WTC11 (cell line): ENCODE data around the gene CORO2B. TPM values are rescaled to one million over a fixed set of nuclear protein-coding genes. Genes with fewer than 3 reads are reported as not detected.

Source experiments
- ATAC-seq: fragments of 200-7000 bp; cut with Tn5 transposase; 2 replicates; pipeline ENCODE4 v1.10.0; 2021; ENCODE audit warnings: mild to moderate bottlenecking, moderate library complexity
- CTCF ChIA-PET: fragments of 300-600 bp; sonication (Branson Sonifier 250); formaldehyde crosslinking; loops from one replicate; lab custom pipeline; 2021; ENCODE audit warnings: antibody characterized with exemption; lab: Charles Lee
- POLR2A ChIA-PET: fragments of 350-600 bp; sonication (Branson Sonifier 250); formaldehyde crosslinking; loops from one replicate; lab custom pipeline; 2021; ENCODE audit warnings: antibody characterized with exemption; lab: Charles Lee
- DNase-seq: peaks from one replicate; pipeline ENCODE4 v3.0.0; 2021; ENCODE audit warnings: low spot score
- H3K27ac Mint-ChIP-seq: 2 replicates; pipeline ENCODE4 v1.8.0; 2021; ENCODE audit warnings: mixed read lengths
- H3K27me3 Mint-ChIP-seq: 2 replicates; pipeline ENCODE4 v1.8.0; 2021; ENCODE audit warnings: low read depth, mild to moderate bottlenecking, moderate library complexity, mixed read lengths
- H3K36me3 Mint-ChIP-seq: 2 replicates; pipeline ENCODE4 v1.8.0; 2021; ENCODE audit warnings: mixed read lengths
- H3K4me1 Mint-ChIP-seq: 2 replicates; pipeline ENCODE4 v1.8.0; 2022; ENCODE audit warnings: mixed read lengths
- H3K4me3 Mint-ChIP-seq: 2 replicates; pipeline ENCODE4 v1.8.0; 2021; ENCODE audit warnings: mild to moderate bottlenecking, moderate library complexity, mixed read lengths
- H3K9me3 Mint-ChIP-seq: 2 replicates; pipeline ENCODE4 v1.8.0; 2021; ENCODE audit warnings: mixed read lengths
- CBFB ChIP-seq: sonication (generic); formaldehyde crosslinking; IDR thresholded peaks from 2 replicates; pipeline ENCODE4 v1.8.1; 2022; ENCODE audit warnings: mild to moderate bottlenecking, low read depth, missing genetic modification reagents
- CREM ChIP-seq: sonication (generic); formaldehyde crosslinking; IDR thresholded peaks from 2 replicates; pipeline ENCODE4 v1.8.1; 2022; ENCODE audit warnings: mild to moderate bottlenecking, missing genetic modification reagents, moderate library complexity
- CTCF ChIP-seq: fragments of 200-600 bp; IDR thresholded peaks from 2 replicates; pipeline ENCODE4 v1.8.0; 2022; ENCODE audit warnings: antibody characterized with exemption
- E2F4 ChIP-seq: sonication (generic); formaldehyde crosslinking; IDR thresholded peaks from 2 replicates; pipeline ENCODE4 v1.8.1; 2022; ENCODE audit warnings: low read depth, mild to moderate bottlenecking, moderate library complexity, missing genetic modification reagents, borderline replicate concordance
- FOXP1 ChIP-seq: sonication (generic); formaldehyde crosslinking; IDR thresholded peaks from 2 replicates; pipeline ENCODE4 v1.8.0; 2022; ENCODE audit warnings: missing genetic modification reagents, mild to moderate bottlenecking, moderate library complexity, borderline replicate concordance
- GTF2I ChIP-seq: fragments of 250-450 bp; sonication (Bioruptor Pico); conservative IDR thresholded peaks from 2 replicates; pipeline ENCODE4 v1.4.0; 2021; ENCODE audit warnings: mild to moderate bottlenecking
- JUN ChIP-seq: sonication (generic); formaldehyde crosslinking; IDR thresholded peaks from 2 replicates; pipeline ENCODE4 v1.8.0; 2023; ENCODE audit warnings: mild to moderate bottlenecking, missing genetic modification reagents
- NFATC4 ChIP-seq: fragments of 250-450 bp; sonication (Bioruptor Pico); IDR thresholded peaks from 2 replicates; pipeline ENCODE4 v1.9.0; 2021; ENCODE audit warnings: mild to moderate bottlenecking
- NR1H2 ChIP-seq: sonication (generic); formaldehyde crosslinking; IDR thresholded peaks from 2 replicates; pipeline ENCODE4 v1.9.0; 2021; ENCODE audit warnings: mild to moderate bottlenecking, moderate library complexity, missing genetic modification reagents
- PRDM15 ChIP-seq: sonication (generic); formaldehyde crosslinking; IDR thresholded peaks from 2 replicates; pipeline ENCODE4 v1.8.0; 2022; ENCODE audit warnings: missing genetic modification reagents
- SMAD3 ChIP-seq: sonication (generic); formaldehyde crosslinking; IDR thresholded peaks from 2 replicates; pipeline ENCODE4 v1.8.0; 2022; ENCODE audit warnings: missing genetic modification reagents, mild to moderate bottlenecking, borderline replicate concordance
- SP1 ChIP-seq: sonication (generic); formaldehyde crosslinking; conservative IDR thresholded peaks from 2 replicates; pipeline ENCODE4 v1.8.1; 2022; ENCODE audit warnings: missing genetic modification reagents
- ZBTB21 ChIP-seq: sonication (generic); formaldehyde crosslinking; IDR thresholded peaks from 2 replicates; pipeline ENCODE4 v1.8.1; 2023; ENCODE audit warnings: mild to moderate bottlenecking, missing genetic modification reagents, borderline replicate concordance
- ZNF396 ChIP-seq: fragments of 250-450 bp; sonication (Bioruptor Pico); IDR thresholded peaks from 2 replicates; pipeline ENCODE4 v1.8.0; 2021; ENCODE audit warnings: mild to moderate bottlenecking, moderate library complexity, borderline replicate concordance
- ZNF532 ChIP-seq: fragments of 250-450 bp; sonication (Bioruptor Pico); IDR thresholded peaks from 2 replicates; pipeline ENCODE4 v1.9.0; 2021; ENCODE audit warnings: mild to moderate bottlenecking, borderline replicate concordance
- ZNF671 ChIP-seq: fragments of 250-450 bp; sonication (Bioruptor Pico); IDR thresholded peaks from 2 replicates; pipeline ENCODE4 v1.8.0; 2021; ENCODE audit warnings: mild to moderate bottlenecking
- ZSCAN18 ChIP-seq: fragments of 250-450 bp; sonication (Bioruptor Pico); IDR thresholded peaks from 2 replicates; pipeline ENCODE4 v2.1.2; 2022; ENCODE audit warnings: mild to moderate bottlenecking, moderate library complexity
- total RNA-seq: library from RNA; stranded (reverse); gene quantifications from 3 replicates; pipeline ENCODE4 v1.2.3, GENCODE V29; 2021

The CORO2B gene
- total RNA-seq, 1 experiment from 2014 or later, result 4.9 TPM

GRCh38 chr15:68560501-68561113, 18.2 kb upstream of the CORO2B start:
- POLR2A ChIA-PET, result interaction anchor here (0.9 kb wide), 1 partner anchor 16 kb away, joined by 3 read pairs; no protein-coding TSS in a partner anchor
- H3K9me3 Mint-ChIP-seq, result no peaks in the 10 kb centered on the region
- H3K27me3 Mint-ChIP-seq, result peaks cover 20% of the 10 kb centered on the region
- no peak for ATAC-seq
- no peak overlapping the region for H3K27ac Mint-ChIP-seq
- peaks cover 31% of the 10 kb centered on the region for H3K4me1 Mint-ChIP-seq
- H3K4me3 Mint-ChIP-seq, result peak overlapping the region; percentile 94
- no peaks in the 10 kb centered on the region for H3K36me3 Mint-ChIP-seq
- CTCF ChIA-PET, result interaction anchor here (0.8 to 3.8 kb wide), 32 partner anchors 10 to 471 kb away, joined by 3 to 136 read pairs (median 5); no protein-coding TSS in a partner anchor
- TF ChIP-seq ZBTB21 (CRISPR knock-in tag) (0 out of 2 replicates have a peak, but pooled peaks have one; percentile 50), SP1 (CRISPR knock-in tag) (no peak)
- no peak for DNase-seq

GRCh38 chr15:68561171-68561900, 17.5 kb upstream of the CORO2B start:
- Mint-ChIP-seq H3K4me3 (no peak overlapping the region), H3K27me3 (peaks cover 20% of the 10 kb centered on the region), H3K9me3 (no peaks in the 10 kb centered on the region), H3K4me1 (peaks cover 33% of the 10 kb centered on the region), H3K27ac (no peak overlapping the region), H3K36me3 (no peaks in the 10 kb centered on the region)
- POLR2A ChIA-PET, result interaction anchor here (0.9 kb wide), 1 partner anchor 15 kb away, joined by 3 read pairs; no protein-coding TSS in a partner anchor
- CTCF ChIA-PET, result interaction anchor here (0.8 to 3.8 kb wide), 19 partner anchors 9 to 363 kb away, joined by 3 to 136 read pairs (median 7); no protein-coding TSS in a partner anchor
- ATAC-seq, result no peak
- TF ChIP-seq ZNF532 (CRISPR knock-in tag), result no peak
- TF ChIP-seq CBFB (CRISPR knock-in tag), result no peak
- no peak for TF ChIP-seq ZSCAN18
- TF ChIP-seq NR1H2 (CRISPR knock-in tag), result no peak
- no peak for TF ChIP-seq FOXP1 (CRISPR knock-in tag)
- no peak for DNase-seq

- Mint-ChIP-seq H3K9me3 (no peaks in the 10 kb centered on the region), H3K4me3 (no peak overlapping the region), H3K36me3 (no peaks in the 10 kb centered on the region), H3K27ac (no peak overlapping the region), H3K4me1 (peaks cover 37% of the 10 kb centered on the region), H3K27me3 (peaks cover 20% of the 10 kb centered on the region)
- DNase-seq (no peak), ATAC-seq (no peak)
- ChIA-PET POLR2A (no interaction called here), CTCF (interaction anchor here (1.2 to 3.8 kb wide), 8 partner anchors 12 to 363 kb away, joined by 3 to 136 read pairs (median 22); no protein-coding TSS in a partner anchor)
- no peak for TF ChIP-seq ZNF396 (CRISPR knock-in tag)
- no peak for TF ChIP-seq ZNF671 (CRISPR knock-in tag)
- TF ChIP-seq CTCF, result no peak
- TF ChIP-seq PRDM15 (CRISPR knock-in tag), result no peak
- TF ChIP-seq JUN, result no peak
- no peak for TF ChIP-seq FOXP1 (CRISPR knock-in tag)
- TF ChIP-seq SMAD3 (CRISPR knock-in tag), result no peak
- no peak for TF ChIP-seq CREM (CRISPR knock-in tag)
- TF ChIP-seq GTF2I (CRISPR knock-in tag), result no peak
- TF ChIP-seq E2F4, result no peak
- no peak for TF ChIP-seq NFATC4 (CRISPR knock-in tag)
Observed at GRCh38 chr15:68561901-68562300, 16.9 kb upstream of the CORO2B start.
